Articular chondrocyte of knee joint (primary cell): ENCODE results near the gene TPD52L1. TPM values are rescaled to one million over a fixed set of nuclear protein-coding genes. Genes with fewer than 3 reads are reported as not detected.

Source experiments
- total RNA-seq: library from RNA; depleted of rRNA; stranded (reverse); fragments of >200 nt; gene quantifications from 2 replicates; pipeline ENCODE4 v1.2.3, GENCODE V29; 2012

The TPD52L1 gene, protein sequence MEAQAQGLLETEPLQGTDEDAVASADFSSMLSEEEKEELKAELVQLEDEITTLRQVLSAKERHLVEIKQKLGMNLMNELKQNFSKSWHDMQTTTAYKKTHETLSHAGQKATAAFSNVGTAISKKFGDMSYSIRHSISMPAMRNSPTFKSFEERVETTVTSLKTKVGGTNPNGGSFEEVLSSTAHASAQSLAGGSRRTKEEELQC
- 273 and 288 TPM in 2 replicates for total RNA-seq

DNA sequence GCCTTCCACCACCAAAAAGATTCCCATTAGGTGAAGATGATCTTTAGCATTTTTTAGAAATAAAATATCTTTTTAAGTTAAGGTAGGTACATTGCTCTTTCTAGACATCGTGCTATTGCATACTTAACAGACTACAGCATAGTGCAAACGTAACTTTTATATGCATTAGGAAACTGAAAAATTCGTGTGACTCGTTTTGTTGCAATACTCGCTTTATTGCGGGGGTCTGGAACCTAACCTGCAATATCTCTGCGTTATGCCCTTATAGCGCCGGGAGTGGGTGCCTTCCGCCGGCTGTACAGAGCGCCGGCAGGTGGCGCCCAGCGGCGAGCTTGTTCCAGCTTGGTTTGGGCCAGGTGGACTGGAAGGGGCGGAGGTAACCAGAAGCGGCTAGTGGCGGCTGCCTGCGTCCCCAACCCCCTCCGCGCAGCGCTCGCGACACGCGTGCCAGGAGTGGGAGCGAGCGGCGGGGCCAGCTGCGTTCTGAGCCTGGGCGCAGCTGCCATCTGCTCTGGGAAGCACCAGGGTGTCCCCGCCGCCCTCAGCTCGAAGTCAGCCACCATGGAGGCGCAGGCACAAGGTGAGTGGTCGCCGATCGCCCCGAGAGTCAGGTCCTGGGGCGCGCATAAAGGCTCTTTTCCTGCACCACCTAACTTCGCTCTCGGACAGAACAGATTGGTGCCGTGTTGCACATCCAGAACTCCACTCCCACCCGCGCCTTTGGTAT, at the start of gene TPD52L1:
TPD52L1 (plus strand) TSS at position 383 of the 727 bp plus-strand sequence; CDS start at position 562, 179 bp downstream.

DNA sequence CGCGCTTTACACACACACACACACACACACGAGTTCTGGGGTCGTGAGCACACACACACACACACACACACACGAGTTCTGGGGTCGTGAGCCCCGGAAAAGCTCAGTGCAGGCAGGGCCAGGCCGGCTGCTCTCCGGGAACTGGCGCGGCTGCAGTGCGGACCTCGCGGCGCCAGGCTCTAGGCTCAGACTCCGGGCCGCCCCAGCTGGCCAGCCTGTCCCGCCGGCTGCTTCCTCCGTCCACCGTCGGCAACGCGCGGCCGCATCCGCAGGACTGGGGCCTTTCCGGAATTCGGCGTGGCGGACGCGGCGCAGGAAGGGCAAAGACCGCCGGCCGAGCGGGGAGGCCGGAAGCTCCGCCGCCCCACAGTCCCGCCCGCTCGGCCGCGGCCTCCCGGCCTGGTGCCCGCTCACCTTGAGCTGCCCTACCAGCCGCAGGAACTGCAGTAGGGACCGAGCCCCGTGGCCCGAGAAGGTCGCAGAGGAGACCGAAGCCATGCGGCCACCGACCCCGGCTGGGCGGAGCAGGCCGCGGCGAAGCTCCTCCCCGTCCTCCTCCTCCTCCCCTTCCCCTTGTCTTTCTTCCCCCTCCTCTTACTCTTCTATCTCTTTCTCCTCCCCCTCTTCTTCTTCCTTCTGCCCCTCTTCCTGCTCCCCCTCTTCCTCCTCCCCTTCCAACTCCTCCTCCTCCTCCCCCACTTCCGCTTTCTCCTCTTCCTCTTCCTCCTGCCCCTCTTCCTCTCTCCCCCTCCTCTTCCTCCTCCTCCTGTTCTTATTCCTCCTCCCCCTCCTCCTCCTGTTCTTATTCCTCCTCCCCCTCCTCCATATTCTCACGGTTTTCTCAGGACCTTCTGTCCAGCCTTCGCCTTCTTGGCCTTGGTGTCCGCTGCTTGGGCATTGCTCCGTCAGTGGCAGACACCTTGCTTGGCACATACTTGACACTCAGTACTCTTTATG, 148.1 kb downstream of the TPD52L1 start, which contains the start of gene HDDC2:
HDDC2 (minus strand) TSS at position 533 of the 957 bp plus-strand sequence; CDS start at position 498, 35 bp downstream.

Other genes with a start within 250 kb of the TPD52L1 start
- 22.6 and 32.8 TPM in 2 replicates for gene RNF217, start 191.3 kb upstream of the TPD52L1 start, total RNA-seq
- 88.7 and 100 TPM in 2 replicates for gene HDDC2, start 148.2 kb downstream of the TPD52L1 start, total RNA-seq